NCI-H526 (cell line): ENCODE results near the gene MYO16.
A peak's percentile ranks its signal among the peaks of the same experiment; 100 is the strongest.

Experiments
- DNase-seq, 2 experiments: peaks; one replicate each; lab custom pipeline; 2025; lab: John Stamatoyannopoulos, UW

MYO16 gene

DNA sequence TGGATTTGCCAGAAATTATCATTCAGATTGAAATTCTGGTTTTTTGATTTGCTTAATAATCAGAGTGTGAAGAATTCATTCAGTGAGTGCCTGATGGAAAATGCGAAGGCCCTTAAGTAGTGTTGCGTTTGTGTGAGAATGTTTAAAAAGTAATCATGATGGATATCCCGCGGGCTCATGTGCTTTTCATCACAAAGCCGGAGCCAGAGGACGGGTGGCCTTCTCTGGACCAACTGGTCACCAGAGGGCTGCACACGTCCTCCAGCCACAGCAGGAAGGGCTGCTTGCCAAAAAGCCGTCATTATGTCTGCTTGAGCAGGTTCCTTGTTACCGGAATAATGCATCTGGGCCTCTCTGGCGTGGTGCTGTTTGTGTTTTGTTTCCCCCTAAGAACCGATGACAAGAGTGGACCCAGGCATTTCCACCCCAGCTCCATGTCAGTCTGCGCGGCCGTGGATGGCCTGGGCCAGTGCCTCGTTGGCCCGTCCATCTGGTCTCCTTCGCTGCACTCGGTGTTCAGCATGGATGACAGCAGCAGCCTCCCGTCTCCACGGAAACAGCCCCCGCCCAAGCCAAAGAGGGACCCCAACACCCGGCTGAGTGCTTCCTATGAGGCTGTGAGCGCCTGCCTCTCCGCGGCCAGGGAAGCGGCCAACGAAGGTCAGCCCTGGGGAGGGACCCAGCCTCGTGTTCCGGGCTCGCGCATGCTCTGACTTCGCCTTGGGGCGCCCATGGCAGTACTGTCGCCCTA lies 497.7 kb downstream of the MYO16 start:
- DNase-seq, result no peak

GRCh38 chr13:109128121-109128520 lies 498.7 kb downstream of the MYO16 start:
- no peak for DNase-seq

DNA sequence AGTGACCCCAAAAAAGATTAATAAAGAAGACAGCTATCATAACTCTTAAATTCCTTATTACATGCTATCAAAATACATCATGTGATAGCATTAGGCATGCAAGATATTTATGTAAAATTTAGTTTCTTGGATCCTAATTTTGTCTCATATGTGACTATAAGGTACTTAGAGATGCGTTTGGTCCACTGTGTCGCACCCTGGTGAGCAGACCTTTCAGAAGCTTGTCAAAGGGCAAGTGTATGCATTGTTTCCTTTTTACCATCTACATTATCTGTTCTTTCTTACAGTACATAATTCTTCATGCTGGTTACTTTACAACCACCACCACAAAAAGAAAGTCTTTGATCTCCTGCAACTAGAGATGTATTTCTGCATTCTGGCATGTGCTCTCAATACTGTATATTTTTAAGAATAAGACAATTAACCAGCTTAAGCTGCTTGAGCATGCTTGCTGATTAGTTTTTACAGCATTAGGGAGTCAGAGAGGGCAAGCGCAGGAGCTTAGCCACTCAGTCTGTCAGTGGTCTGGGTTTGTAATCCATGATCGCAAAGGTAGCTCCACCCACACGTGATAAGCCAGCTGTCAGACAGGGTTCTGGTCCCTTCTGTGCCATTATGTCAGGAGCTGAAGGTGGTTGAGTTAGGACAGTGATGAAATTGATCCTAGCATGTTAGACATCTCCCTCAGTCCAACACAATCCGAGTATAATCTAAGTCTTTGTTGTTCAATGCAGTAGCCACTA lies 500.9 kb downstream of the MYO16 start:
- DNase-seq, result no peak

GRCh38 chr13:109131698-109132257 lies 502.4 kb downstream of the MYO16 start:
- DNase-seq, result no peak

- peak in 1 of 2 experiments; percentile 21 for DNase-seq
These were observed 505.6 kb downstream of the MYO16 start for GRCh38 chr13:109135018-109135417.

DNA sequence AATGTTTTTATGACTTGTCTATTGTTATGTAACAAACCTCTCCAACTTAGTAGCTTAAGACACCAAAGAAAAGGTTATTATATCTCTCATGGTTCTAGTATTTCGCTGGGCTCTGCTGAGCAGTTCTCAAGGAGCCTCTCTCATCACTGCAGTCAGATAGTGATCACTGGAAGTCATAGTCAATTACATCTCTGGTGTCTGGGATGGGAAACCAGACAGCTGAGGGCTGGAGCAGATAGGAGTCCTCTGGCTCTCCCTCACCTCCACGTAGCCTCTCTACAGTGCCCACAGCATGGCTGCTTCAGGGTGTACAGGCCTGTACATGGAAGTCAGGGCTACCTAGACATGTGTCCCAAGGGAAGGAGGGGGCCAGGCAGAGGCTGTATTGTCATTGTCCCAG lies 507.5 kb downstream of the MYO16 start:
- DNase-seq, result no peak

DNA sequence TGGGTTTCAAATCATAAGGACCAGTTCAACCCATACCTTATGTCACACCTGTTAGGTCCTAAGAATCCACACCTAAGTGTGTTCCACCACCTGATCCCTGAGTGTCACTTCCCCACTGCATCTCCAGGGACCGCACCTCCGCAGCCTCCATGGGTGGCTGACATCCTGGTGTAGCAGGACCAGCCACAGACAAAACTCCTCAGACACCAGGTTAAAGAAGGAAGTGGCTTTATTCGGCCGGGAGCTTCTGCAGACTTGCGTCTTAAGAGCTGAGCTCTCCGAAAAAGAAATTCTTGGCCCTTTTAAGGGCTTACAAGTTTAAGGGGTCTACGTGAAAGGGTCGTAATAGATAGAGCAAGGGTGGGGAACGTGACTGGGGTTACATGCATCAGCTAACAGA lies 509.9 kb downstream of the MYO16 start:
- DNase-seq, result no peak

- DNase-seq, result no peak
These were observed 510.6 kb downstream of the MYO16 start for GRCh38 chr13:109140054-109140453.

- no peak for DNase-seq
These were observed 511.3 kb downstream of the MYO16 start for GRCh38 chr13:109140479-109141349.

- DNase-seq, result no peak
These were observed 512.3 kb downstream of the MYO16 start for GRCh38 chr13:109141706-109142105.

DNA sequence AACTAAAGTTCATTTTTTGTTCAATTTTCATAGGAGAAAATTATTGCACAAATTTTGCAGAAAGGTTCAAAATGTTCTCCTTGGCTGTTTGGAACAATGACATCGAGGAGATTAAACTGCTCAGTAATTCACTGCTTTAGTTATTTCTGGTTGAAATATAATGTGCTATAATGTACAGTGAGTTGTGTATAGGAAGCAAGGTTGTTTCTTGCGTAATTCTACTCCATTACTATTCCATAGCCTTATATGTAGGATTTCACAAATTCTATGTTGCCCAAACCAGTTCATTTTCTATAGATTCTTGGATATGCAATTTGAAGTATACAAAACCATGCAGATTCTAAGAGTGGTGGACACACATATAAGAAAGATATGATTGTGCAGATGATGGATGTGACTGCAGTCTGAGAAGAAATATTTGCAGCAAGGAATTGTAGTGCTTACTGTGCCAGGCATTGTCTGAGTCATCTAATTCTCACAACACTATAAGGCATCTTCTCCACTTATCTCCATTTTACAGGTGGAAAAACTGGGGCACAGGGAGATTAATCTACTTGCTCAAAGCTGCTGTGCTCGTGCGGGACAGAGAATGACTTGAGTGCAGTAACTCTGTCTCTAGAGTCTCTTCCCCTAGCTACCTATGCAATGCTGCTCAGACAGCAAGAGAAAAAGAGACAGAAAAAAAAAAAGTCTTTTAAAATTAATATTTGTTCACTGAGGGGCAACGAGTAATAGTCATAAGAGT lies 515.5 kb downstream of the MYO16 start:
- DNase-seq, result no peak

DNA sequence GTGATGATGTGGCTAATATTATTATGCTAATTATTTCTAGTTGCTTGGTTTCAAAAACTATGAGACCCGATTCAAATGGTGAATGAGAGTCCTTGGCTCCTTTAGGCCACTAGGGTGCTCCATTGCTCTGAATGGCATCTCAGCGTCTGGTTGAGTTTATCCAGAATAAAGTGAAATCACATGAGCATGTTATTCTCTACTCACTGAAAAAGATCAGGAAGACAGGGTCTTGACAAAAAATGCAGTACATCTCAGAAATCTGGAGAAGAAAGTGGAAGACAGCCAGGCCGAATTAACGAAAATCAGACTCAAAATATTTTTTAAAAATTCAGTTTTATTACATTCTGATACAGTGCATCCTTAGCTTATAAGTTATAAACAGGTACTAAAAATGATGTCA lies 516.2 kb downstream of the MYO16 start:
- DNase-seq, result peak; percentile 53 to 80

DNA sequence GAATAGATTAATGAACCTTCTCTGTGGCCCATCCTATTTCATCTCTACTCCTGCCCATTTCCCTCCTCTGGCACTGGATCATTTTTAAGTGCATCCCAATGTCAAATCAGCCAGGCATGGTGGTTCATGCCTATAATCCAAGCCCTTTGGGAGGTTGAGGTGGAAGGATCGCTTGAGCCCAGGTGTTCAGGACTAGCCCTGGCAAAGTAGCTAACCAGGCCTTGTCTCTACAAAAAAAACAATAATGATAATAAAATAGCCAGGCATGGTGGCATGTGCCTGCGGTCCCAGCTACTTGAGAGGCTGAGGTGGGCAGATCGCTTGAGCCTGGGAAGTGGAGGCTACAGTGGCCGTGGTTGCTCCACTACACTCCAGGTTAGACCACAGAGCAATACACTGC lies 517.0 kb downstream of the MYO16 start:
- no peak for DNase-seq

DNA sequence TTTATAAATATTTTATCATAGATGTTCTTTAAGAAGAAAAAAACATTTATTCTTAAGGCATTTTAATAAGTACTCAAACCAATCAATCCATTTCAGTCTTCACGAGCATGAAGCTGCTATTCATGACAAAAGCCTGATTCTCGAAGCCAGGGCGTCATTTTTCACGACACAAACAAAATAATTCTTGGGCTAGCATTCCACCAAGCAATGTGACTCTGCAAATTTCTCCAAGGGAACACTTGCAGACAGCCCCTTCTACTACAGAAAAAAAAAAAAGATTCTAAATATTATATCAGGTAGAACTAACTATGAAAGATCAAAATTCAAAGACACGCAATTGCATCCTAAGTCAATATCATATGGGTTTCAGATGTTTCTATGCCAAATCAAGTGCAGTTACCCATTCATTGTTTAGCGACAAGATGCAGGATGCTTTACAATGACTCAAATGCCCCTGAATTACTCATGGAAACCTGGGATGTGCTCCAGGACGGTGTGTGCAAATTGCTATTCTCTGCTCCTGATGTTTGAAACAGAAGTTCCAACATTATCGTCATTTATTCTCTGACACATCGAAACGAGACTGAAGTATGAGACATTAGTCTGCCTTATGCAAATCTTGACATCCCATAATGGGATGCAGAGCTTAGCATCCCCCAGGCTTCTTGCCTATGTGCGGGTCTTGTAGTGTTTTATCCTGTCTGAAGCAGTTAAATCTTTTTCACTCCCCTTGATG lies 517.7 kb downstream of the MYO16 start:
- peak; percentile 56 to 68 for DNase-seq

DNA sequence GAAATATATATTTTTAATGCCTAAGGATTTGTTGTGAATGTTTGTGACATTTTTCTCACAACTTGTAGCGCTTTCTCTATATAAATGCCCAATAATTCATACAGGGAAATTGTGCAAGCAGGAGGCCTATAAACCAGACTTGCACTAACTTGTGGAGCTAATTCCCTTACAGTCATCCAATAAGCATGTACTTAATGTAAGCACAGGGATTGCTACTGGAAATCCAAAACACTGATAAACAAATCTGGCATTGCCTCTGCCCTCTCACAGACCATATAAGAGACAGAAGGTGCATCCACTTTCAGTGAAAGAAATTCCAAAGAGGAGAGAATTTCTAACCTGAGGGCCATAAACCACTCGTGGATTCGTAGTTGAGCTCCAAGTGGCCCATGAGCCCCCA lies 518.8 kb downstream of the MYO16 start:
- no peak for DNase-seq

DNA sequence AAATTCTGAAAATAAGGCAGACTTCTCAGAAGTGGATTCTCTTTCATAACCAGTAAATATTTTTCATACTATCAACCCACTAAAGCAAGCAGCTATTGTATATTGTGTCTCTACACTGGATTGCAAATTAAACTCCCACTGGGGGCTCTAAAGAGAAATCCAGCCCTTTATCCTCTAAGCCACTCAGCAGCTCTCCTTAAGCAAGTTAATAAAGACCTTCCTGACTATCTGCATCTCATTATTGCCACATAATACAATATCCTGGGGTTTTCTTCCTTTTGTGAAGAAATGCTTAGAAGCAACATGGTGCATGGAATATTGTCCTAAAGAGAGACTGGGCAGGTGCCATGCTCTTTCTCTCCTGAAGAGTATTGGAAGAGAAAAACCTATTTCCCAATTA lies 521.3 kb downstream of the MYO16 start:
- no peak for DNase-seq

- no peak for DNase-seq
These were observed 521.8 kb downstream of the MYO16 start for GRCh38 chr13:109151255-109151654.

DNA sequence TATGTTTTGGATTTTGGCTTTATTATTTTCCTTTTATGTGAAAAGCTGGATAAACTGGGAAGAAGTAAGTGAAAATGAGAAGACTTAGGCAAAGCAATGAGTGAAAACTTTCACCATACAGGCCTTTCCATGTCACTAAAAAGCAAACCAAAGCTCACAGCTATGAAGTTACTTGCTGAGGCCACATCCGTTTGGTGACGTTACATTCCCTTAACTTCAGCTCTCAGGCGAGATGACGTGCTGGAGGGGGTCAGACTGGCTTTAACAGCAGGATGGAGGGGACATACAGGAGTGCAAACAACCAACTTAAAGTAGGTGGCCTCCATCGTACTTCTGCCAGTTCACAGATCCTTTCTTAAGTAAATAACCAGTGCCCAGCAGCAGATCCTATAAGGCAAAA lies 522.3 kb downstream of the MYO16 start:
- DNase-seq, result no peak

DNA sequence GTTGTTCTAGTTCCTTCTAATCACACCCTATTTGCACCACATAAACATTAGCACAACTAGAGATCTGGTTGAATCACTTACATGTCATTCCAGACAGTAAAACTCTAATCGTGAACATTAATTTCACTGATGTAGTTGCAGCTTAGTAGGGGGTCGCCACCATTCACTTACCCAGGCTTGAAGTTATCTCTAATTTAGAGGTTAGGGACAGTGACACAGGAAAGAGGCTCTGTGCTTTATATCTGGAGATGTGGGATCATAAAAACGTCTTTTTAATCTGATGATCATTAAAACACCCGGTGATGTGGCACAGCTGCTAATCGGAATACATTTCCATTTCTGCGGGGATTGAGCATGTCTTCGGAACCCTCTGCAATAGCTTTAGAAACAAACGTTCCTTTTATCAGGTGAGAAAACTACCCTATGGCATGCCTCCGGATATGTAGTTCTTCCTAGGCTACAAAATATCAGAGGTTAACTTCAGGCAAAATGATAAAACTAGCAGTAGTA lies 523.0 kb downstream of the MYO16 start:
- DNase-seq, result no peak

DNA sequence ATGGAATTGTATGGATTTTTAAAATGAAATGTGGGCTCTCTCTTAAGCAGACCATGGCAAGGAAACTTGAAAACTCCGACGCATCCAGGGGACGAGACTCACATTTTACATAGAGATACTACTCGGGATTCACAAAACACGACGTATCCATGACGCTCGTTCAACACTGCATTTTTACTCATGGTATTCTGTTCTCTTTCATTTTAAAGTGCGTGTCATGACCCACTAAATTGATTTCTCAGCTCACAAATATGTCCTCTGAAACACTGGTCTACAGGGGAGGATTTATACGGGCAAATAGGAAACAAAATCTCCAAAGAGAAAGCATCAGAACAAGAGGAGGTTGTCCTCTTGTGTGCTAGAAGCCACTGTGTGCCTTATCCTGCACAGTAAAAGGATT lies 523.5 kb downstream of the MYO16 start:
- DNase-seq, result no peak

GRCh38 chr13:109154146-109154545 lies 524.7 kb downstream of the MYO16 start:
- DNase-seq, result peak in 1 of 2 experiments; percentile 31
